Fibroblast of gingiva (primary cell): ENCODE measurements around the gene SUSD1.
"Not testable (repeated sequence)": the region's sequence is repeated elsewhere in the genome, so short reads cannot be mapped to it uniquely, and the experiment has no call there.

ENCODE experiments used
- DNase-seq: peaks from one replicate; pipeline ENCODE4 v3.0.0-alpha.2; 2011; ENCODE audit warnings: low read depth

SUSD1 gene

DNA sequence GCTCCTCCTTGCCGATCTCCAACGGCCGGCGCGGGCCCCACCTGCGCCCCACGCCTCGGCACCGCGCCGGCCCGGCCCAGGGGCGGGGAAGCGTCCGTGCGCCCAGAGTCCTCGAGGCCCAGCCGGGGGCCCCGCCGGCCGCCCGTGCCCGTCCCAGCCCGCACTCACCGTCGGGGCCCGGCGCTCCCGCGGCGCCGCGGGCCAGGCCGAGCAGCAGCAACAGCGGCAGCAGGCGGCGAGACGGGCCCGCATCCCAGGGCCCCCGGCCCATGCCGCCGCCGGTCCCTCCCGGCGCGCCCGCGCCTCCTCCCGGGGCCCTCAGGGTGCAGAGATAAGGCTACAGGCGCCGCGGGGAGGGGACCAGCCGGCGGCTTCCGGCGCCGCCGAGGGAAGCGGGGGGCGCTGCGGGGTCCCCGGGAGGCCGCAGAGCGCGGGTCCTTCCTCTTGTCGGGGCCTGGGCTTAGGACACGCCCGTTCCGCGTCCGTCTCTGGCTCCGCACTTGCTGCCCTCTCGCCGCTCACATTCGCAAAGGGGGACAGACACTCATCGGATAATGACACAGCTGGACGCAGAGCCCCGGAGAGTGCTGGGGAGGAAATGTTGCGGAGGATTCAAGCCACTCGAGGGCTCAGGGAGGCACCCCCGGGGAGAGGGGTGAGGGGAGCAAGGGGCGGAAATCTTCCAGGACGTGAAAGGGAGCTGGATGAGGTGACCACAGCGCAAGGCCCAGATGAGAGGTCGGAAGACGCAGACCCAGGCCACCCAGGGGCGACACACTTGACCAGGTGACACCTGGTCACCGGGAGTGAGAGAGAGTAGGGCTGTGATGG, at the start of gene SUSD1:
SUSD1 (minus strand) TSS at position 333 of the 831 bp plus-strand sequence; CDS start at position 271, 62 bp downstream.
- no peak for DNase-seq

DNA sequence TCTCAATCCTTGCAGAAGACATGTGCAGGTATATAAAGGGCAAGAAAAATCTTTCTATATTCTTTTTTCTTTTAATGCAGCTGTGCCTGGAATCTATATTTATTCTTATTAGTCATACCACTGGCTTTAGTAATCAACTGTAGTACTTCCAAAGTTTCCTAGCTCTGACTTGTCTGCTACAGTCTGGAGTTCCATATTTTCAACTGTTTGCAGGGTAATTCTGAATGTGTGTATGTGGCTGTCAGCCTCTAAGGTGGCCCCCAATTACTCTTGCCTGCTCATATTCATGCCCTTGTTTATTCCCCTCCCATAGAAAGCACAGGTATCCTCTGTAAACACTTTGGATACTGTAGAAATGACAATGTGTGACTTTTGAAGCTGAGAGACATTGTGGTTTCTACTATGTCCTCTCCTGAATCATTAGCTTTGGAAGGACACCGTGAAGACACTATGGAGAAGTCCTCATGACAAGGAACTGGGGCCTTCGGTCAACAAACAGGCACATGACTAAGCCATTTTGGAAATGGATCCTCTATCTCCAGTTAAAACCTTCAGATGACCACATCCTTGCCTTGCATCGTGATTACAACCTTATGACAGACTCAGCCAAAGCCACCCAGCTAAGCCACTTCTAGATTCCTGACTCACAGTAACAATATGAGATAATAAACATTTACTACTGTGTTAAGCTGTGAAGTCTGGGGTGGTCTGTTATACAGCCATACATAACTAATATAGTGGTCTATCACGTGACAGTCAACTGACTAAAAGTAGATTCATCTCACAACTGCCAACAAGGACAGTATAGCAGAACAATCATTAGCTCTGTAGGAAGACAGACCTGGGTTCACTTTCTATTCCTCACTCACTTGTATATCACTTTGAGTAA, 49.5 kb upstream of the SUSD1 start:
- peak; percentile 62 for DNase-seq

DNA sequence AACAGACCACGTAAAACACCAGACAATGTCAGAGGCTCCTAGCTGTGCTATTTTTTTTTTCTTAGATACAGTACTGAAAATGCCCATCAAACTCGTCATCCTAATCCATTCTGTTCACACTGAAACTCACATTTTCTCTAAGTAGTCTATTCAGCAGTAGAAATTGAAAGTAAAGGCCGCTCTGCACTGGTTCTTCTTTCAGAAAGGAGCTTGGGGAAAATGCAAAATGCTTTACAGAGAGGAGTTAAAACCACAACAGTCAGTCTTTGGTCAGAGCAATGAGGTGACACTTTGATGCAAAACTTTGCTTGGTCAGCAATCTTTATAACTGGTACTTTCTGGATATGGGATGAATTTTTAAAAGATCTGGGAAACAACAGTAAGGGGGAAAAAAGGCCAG, 43.8 kb upstream of the SUSD1 start:
- no peak for DNase-seq

DNA sequence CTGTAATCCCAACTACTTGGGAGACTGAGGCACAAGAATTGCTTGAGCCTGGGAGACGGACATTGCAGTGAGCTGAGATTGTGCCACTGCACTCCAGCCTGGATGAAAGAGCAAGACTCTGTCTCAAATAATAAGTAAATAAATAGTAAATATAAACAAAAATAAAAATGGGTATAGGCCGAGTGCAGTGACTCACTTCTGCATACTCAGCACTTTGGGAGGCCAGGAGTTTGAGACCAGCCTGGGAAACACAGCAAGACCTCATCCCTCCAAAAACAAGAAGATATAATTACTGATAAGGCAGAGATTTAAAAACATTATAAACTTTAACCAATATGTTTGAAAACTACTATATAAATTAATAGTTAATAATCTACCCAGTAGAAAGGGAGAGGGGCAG, 37.8 kb upstream of the SUSD1 start:
- DNase-seq: no peak

DNA sequence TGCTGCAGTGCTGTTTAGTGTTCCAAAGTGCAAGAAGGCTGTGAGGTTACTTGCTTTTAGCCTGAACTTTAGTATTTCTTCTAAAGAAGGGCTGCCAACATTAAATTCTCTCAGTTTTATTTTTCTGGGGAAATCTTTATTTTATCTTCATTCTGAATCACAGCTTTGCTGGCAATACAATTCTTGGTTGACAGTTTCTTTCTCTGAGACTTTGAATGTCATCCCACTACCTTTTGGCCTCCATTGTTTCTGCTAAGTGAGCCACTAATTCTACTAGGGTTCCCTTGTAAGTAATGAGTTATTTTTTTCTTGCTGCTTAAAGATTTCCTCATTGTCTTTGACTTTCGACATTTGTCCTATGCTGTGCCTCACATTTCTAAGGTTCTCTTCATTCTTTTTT, 32.4 kb upstream of the SUSD1 start:
- no peak for DNase-seq

DNA sequence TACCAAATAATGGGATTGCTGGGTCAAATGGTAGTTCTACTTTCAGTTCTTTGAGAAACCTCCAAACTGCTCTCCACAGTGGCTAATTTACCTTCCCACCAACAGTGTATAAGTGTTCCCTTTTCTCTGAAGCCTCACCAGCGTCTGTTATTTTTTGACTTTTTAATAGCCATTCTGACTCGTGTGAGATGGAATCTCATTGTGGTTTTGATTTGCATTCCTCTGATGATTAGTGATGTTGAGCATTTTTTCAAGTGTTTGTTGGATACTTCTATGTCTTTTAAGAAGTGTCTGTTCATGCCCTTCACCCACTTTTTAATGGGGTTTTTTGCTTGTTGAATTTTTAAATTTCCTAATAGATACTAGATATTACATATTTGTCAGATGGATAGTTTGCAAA, 28.4 kb upstream of the SUSD1 start:
- peak; percentile 52 for DNase-seq

DNA sequence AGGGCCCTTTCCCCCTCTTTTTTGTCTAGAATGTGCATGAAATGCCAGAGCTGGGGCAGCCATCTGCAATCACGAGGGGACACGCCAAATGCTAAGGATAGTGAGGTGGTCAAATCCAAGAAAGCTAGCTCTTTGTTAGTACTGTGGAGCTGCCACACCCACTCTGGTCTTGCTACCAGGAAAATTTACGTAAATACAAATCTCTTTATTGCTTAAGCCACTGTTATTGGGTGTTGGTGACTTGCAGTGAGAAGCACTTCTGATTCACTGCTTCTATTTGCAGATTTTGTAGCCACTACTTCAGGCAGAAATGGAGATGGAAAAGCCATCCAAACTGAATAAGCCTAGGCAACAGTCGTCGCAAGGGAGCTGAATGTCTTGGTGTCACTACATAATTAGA, 25.6 kb upstream of the SUSD1 start:
- no peak for DNase-seq

DNA sequence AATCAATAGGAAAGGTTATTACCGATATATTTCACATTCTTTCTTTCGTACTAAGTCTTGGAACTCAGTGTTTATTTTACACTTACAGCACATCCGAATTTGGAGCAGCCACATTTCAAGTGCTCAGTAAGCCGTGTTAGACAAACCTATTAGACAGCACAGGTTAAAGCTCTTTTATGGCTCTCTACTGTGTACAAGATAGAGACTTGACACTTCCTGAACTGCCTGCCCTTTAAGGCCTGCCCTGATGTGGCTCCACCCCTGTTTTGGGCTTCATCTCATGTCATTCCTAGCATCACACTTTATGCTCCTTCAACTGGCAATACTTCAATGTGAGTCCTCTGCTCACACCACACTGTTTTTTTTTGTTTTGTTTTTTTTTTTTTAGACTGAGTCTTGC, 23.5 kb upstream of the SUSD1 start:
- DNase-seq: no peak

DNA sequence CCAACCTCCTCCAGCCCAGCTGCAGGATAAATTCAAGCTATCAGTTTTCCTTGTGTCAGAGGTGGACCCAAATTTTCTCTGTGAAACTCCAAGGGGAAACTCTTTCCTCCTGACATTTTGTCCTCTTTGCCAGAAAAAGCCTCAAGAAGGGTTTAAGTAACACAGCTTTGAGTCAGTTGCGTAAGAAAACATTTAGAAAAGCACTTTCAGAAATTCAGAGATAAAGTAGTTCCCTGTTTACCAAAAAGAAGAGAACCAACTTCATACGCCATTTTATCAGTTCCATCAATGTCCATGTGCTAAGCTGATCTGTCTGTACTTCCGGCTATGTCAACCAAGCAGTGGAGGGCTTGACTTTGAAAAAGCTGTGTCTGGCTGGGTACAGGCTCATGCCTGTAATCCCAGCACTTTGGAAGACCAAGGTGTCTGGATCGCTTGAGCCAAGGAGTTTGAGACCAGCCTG, 19.9 kb upstream of the SUSD1 start:
- DNase-seq: peak; percentile 94

DNA sequence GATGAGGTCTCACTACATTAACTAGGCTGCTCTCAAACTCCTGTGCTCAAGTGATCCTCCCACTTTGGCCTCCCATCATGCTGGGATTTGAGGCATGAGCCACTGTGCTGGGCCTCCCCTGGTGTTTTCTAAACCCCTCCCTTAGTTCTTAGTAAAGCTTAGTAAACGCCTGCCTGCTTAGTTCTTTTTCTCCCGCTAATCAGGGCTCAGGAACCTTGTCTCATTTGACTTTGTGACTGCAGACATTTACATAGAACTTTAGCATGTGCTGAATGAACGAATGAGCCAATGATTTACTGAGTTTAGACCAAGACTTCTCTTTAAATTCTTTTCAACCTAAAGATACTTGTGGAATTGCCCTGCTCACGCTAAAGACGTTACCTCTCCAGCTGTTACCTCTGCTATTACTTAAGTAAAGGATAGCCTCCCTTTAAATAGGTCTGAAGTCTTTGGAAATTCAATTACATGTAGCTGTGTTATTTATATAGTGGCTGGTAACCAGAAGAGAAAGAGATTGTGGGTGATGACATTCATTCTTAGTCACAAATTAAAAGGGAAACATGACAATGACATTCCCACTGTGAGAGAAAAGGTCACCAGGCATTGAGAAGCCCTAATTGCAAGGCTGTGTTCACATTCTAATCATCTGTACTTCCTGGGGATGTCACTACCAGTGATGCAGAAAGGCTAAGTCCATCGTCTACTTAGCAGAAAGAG, 18.6 kb upstream of the SUSD1 start:
- no peak for DNase-seq

DNA sequence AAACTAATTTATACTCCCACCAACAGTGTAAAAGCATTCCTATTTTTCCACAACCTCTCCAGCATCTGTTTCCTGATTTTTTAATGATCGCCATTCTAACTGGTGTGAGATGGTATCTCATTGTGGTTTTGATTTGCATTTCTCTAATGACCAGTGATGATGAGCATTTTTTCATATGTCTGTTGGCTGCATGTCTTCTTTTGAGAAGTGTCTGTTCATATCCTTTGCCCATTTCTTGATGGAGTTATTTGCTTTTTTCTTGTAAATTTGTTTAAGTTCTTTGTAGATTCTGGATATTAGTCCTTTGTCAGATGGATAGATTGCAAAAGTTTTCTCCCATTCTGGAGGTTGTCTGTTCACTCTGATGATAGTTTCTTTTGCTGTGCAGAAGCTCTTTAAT, 15.2 kb upstream of the SUSD1 start:
- DNase-seq: not testable (repeated sequence)

DNA sequence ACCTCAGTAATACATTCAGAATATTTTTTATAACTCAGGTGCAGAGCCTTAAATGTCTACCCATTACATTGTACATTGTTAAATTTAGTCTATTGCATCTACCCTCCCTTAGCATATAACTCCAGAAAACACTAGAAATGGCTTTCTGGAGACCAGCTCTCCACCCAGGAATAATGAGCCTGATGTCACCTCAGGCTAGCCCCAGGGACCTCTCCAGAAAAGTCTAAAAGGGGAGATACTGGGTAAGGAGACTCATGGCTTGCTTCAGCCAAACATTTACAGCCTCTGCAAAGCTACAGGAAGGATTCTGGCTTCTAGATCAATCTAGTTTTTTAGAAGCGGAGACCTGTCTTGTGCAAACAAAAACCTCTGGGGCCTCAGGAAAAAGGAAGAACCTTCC, 13.8 kb upstream of the SUSD1 start:
- DNase-seq: no peak

DNA sequence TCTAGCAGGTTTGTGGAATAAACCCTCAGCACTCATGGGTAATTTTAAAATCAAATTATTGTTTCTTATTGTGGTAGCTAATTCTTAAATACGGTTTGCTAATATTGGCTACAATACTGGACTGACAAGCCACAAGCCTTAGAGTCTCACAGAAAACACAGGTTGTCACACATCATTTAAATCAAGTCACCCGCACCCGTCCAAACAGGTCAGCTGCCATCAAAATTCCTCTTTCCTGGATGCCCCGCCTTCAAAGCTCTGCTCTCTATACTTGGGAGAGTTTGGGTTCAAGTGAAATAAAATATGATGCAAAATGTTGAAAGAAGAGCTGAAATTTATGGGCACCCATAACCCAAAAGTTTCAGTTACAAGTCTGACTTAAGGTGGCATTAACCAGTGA, 12.3 kb upstream of the SUSD1 start:
- DNase-seq: no peak

DNA sequence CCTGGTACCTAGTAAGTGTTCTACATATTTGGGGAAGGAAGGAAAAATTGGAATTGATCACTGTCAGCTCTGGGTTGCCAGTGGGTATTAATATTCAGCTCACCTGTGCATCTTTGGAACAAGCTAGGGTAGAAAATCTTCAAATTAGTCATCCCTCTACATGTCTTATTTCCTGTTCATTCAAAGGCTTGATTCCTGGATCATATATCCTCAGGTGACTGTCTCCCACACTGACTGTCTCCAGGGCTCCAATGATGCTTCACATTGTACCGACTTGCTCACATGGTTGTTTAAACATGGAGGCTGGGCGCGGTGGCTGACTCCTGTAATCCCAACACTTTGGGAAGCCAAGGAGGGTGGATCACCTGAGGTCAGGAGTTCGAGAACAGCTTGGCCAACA, 11.6 kb upstream of the SUSD1 start:
- no peak for DNase-seq

DNA sequence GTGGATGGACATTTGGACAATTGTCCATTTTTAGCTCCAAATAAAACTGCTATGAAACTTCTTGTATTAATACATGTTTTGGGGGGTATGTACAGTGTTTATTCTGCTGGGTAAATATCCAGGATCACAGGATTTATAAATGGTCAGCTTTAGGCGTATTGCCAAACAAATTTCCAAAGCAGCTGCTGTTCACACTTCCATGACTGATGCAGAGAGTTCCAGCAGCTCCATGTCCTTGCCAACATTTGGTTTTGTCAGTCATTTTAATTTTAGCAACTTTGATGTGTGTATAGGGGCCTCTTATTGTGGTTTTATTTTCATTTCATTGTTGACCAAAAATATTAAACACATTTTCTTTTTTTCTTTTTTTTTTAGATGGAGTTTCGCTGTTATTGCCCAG, 9.8 kb upstream of the SUSD1 start:
- DNase-seq: no peak

DNA sequence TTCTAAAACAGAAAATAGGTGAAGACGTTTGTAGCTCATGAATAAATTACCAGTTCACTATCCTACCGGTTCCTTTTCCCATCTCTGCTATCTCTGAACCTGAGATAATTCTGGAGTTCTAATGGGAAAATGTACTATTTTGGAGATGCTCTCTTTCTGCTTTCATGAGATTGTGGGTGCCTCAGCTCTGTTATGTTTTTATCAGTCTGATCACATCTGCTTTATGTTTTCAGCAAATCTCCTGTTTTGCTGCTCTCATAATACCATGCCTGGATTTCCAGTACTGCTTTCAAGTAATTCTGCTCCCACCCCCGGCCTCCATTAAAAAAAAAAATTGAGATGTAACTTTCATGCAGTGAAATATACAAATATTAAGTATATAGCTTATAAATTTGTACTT, 9.1 kb upstream of the SUSD1 start:
- DNase-seq: no peak

DNA sequence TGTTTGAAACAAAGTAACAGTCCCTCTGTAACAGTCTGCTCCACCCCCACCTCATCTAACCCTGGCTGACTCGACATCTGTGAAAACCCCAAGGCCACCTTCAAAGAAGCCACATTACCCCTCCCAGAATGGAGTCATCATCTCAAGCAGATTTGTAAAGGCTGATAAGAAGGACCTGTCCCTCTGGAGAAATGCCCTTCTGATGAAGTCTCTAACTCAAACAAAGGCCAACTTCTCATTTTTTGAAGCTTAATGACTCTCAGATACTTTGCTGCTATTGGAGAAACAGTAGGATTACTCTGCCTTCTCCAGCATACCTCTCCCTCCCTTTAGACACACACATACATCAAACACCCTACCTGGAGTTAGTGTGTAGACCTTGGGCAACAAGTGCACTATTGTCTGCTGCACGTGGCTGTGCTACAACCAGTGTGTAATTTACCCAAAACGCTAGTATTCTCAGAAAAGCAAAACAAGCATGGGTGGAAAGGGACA, 5.3 kb upstream of the SUSD1 start:
- no peak for DNase-seq

DNA sequence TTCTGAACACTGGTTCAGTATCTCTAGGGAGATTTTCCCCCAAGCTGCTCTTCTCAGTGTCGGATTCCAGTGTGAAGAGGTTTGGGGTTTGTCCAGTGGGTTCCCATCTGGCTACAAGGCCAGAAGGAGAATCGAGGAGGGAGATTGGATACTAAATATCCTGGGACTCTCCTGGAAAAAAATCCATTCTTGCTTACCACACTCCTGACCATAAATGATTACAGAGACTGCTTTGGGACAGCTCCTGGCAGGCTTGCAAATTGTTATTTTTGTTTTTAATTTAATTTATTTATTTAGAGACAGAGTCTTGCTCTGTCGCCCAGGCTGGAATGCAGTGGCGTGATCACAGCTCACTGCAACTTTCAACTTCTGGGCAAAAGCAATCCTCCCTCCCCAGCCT, 4.7 kb upstream of the SUSD1 start:
- DNase-seq: peak; percentile 93

DNA sequence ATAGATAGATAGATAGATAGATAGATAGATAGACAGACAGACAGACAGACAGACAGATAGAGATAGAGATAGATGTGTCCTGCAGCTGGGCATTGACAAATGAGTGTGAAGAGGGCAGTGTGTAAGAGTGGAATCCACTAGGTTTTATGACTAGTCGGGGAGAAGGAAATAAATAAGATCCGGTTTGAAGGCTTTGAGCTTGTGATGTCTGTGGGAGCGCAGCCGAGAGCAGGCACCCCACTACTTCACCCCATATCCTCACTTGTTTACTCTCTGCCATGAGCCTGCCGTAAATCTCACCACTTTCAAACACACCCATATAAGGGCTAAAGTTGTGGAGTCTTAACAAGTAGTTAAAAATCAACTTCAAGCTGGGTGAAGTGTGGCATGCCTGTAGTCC, 1.4 kb upstream of the SUSD1 start:
- DNase-seq: no peak

DNA sequence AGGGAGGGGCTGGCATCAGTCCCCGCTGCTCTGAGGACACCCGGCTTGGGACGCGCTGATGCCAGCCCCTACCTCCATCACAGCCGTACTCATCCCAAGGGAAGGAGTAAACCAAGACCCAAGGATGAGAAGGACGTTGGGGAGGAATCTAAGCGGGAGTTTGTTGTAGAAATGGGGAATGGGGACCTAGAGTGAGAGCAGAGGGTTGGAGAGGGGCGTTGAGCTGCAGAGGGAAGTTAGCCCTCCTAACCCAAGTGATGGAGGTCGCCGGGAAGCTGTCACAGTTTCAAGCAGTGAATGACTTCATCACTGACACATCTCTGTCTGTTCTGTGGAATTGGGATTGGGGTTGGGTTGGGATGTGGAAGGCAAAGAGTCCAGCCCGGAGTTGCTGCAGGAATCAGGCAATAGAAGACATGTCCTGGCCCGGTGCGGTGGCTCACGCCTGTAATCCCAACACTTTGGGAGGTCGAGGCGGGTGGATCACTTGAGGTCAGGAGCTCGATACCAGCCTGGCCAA, 759 bp upstream of the SUSD1 start:
- no peak for DNase-seq

DNA sequence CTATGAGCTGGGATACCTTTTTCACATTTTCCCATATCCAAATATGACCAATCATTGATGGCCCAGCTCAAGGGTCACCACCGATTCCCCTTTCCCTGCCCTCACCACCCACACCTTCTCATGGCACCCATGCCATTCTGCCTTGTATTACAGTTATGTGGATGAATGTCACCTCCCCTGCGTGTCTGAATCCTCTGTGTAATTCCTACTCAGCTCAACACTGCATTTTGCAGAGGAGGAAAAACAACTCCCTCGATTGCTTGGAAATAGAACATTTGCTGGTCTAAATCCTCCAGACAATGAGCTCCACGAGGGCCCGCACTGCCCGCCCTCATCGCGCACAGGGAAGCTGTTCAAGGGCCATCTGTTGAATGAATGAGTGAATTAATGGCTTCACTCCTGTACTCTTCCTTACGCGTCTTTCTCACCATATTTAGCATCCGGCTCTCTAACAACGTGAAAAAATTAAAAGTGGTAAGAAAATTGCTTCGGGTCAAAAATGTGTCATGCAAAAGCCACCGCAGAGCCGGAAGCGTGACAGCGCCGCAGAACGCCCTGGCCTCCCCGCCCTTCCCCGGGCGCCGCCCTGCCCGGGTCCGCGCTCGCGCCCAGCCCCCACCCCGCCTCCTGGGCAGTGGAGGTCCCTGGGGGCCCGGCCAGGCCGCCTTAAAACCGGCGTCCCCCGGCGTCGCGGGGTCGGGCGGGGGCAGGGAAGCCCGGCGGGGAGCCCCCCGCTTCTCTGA, 704 bp downstream of the SUSD1 start:
- DNase-seq: peak; percentile 26
